PC-3 (cell line): ENCODE data around the gene DOK5.

Experiments used
- EZH2 ChIP-seq: fragments of 300-600 bp; sonication (generic); IDR thresholded peaks from one replicate; pipeline ENCODE4 v1.6.1; 2017; ENCODE audit warnings: antibody characterized with exemption, mild to moderate bottlenecking, low read length; ENCODE audit not compliant: unreplicated experiment
- TF ChIP-seq, protein P1 (sequence below): fragments of 300-600 bp; sonication (generic); conservative IDR thresholded peaks from 2 replicates; pipeline ENCODE4 v1.5.1; 2017; ENCODE audit warnings: antibody characterized with exemption, low read depth, mild to moderate bottlenecking, low read length

DNA sequence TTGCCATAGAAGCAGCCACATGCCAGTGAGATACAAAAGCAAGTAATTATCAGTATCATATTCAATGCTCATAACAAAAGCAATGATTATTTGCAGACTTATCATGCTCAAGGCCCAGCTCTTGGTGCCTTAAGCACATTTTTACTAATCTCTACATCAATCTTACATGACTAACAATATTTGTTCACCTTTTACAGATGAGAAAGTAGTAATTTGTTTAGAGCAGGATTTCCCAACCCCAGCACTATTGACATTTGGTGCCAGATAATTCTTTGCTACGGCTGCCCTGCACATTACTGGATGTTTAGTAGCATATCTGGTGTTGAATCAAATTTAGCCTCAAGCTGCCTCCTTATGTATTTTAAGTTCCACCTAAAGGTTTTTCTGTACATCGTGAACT lies 19.0 kb upstream of the DOK5 start:
- TF ChIP-seq, protein P1, sequence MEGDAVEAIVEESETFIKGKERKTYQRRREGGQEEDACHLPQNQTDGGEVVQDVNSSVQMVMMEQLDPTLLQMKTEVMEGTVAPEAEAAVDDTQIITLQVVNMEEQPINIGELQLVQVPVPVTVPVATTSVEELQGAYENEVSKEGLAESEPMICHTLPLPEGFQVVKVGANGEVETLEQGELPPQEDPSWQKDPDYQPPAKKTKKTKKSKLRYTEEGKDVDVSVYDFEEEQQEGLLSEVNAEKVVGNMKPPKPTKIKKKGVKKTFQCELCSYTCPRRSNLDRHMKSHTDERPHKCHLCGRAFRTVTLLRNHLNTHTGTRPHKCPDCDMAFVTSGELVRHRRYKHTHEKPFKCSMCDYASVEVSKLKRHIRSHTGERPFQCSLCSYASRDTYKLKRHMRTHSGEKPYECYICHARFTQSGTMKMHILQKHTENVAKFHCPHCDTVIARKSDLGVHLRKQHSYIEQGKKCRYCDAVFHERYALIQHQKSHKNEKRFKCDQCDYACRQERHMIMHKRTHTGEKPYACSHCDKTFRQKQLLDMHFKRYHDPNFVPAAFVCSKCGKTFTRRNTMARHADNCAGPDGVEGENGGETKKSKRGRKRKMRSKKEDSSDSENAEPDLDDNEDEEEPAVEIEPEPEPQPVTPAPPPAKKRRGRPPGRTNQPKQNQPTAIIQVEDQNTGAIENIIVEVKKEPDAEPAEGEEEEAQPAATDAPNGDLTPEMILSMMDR: no peak
- TF ChIP-seq EZH2: no peak
